ENCODE results near the gene MRPS26.

The MRPS26 gene

GRCh38 chr20:3042625-3043024 is 3.2 kb upstream of the MRPS26 start:
- no peak for ATAC-seq
- TF ChIP-seq RARB (CRISPR knock-in tag; IDR thresholded peaks at IDR 0.05): no peak

GRCh38 chr20:3043322-3043721 is 2.5 kb upstream of the MRPS26 start, which contains the start of gene GNRH2:
Gene GNRH2, plus strand, starts transcription at chr20:3043622. Its CDS starts 793 bp downstream, at chr20:3044415.
- TF ChIP-seq POU6F1 (CRISPR knock-in tag; IDR thresholded peaks at IDR 0.05; ENCODE audit: borderline replicate concordance, low read depth) (no peak), SNAI2 (CRISPR knock-in tag; IDR thresholded peaks at IDR 0.05) (no peak), OSR1 (CRISPR knock-in tag; IDR thresholded peaks at IDR 0.05) (no peak), ESRRG (CRISPR knock-in tag; IDR thresholded peaks at IDR 0.05) (no peak), ZNF565 (CRISPR knock-in tag; conservative IDR thresholded peaks at IDR 0.05; ENCODE audit: low read depth) (no peak), ZNF70 (CRISPR knock-in tag; IDR thresholded peaks at IDR 0.05) (no peak), RARB (CRISPR knock-in tag; IDR thresholded peaks at IDR 0.05) (no peak), ZFP30 (CRISPR knock-in tag; IDR thresholded peaks at IDR 0.05) (no peak), CSDC2 (CRISPR knock-in tag; IDR thresholded peaks at IDR 0.05) (no peak), ZFP3 (CRISPR knock-in tag; IDR thresholded peaks at IDR 0.05) (no peak), CSRNP3 (CRISPR knock-in tag; IDR thresholded peaks at IDR 0.05) (no peak)
- ATAC-seq: no peak

- TF ChIP-seq ARNTL (CRISPR knock-in tag; IDR thresholded peaks at IDR 0.05; ENCODE audit: borderline replicate concordance, low read depth) (no peak), OSR1 (CRISPR knock-in tag; IDR thresholded peaks at IDR 0.05) (no peak), CREB5 (CRISPR knock-in tag; IDR thresholded peaks at IDR 0.05; ENCODE audit: low read depth) (no peak)
- no peak for ATAC-seq
Observed at GRCh38 chr20:3044336-3044965, 1.4 kb upstream of the MRPS26 start.

GRCh38 chr20:3045042-3045815 is 623 bp upstream of the MRPS26 start:
- TF ChIP-seq PPARA (CRISPR knock-in tag; IDR thresholded peaks at IDR 0.05; ENCODE audit: borderline replicate concordance) (no peak), TCF4 (CRISPR knock-in tag; IDR thresholded peaks at IDR 0.05; ENCODE audit: borderline replicate concordance) (no peak), ZNF565 (CRISPR knock-in tag; conservative IDR thresholded peaks at IDR 0.05; ENCODE audit: low read depth) (no peak), ARNTL (CRISPR knock-in tag; IDR thresholded peaks at IDR 0.05; ENCODE audit: borderline replicate concordance, low read depth) (no peak)
- peak; percentile 78 for ATAC-seq

- TF ChIP-seq ESRRG (CRISPR knock-in tag; IDR thresholded peaks at IDR 0.05) (no peak), PATZ1 (CRISPR knock-in tag; IDR thresholded peaks at IDR 0.05; ENCODE audit: borderline replicate concordance) (no peak), ISL1 (CRISPR knock-in tag; IDR thresholded peaks at IDR 0.05) (no peak), ZNF565 (CRISPR knock-in tag; conservative IDR thresholded peaks at IDR 0.05; ENCODE audit: low read depth) (no peak), BACH2 (CRISPR knock-in tag; IDR thresholded peaks at IDR 0.05; ENCODE audit: borderline replicate concordance) (no peak), CSRNP3 (CRISPR knock-in tag; IDR thresholded peaks at IDR 0.05) (no peak), PPARA (CRISPR knock-in tag; IDR thresholded peaks at IDR 0.05; ENCODE audit: borderline replicate concordance) (no peak), ZFP3 (CRISPR knock-in tag; IDR thresholded peaks at IDR 0.05) (no peak), TCF4 (CRISPR knock-in tag; IDR thresholded peaks at IDR 0.05; ENCODE audit: borderline replicate concordance) (no peak), CREB5 (CRISPR knock-in tag; IDR thresholded peaks at IDR 0.05; ENCODE audit: low read depth) (no peak), ZNF70 (CRISPR knock-in tag; IDR thresholded peaks at IDR 0.05) (no peak), POU6F1 (CRISPR knock-in tag; IDR thresholded peaks at IDR 0.05; ENCODE audit: borderline replicate concordance, low read depth) (no peak), ARNTL (CRISPR knock-in tag; IDR thresholded peaks at IDR 0.05; ENCODE audit: borderline replicate concordance, low read depth) (no peak), RARB (CRISPR knock-in tag; IDR thresholded peaks at IDR 0.05) (no peak)
- peak; percentile 1; the same call in 1 of the 3 replicates for ATAC-seq
Observed at GRCh38 chr20:3046677-3047462, 1.0 kb downstream of the MRPS26 start.
